HG03521 (cell line): Measurements from ENCODE around the gene SOD2.
"Not testable (repeated sequence)": the region's sequence is repeated elsewhere in the genome, so short reads cannot be mapped to it uniquely, and the experiment has no call there.

Experiments used
- ATAC-seq: cut with Tn5 transposase; IDR thresholded peaks from one replicate; pipeline ENCODE4 v1.9.1; 2021; ENCODE audit warnings: mild to moderate bottlenecking, moderate library complexity; ENCODE audit not compliant: unreplicated experiment

SOD2 gene

GRCh38 chr6:159716247-159717096 lies 23.4 kb upstream of the SOD2 start:
- ATAC-seq = no peak

- no peak for ATAC-seq
These were observed 22.6 kb upstream of the SOD2 start for GRCh38 chr6:159715605-159716004.

- no peak for ATAC-seq
These were observed 22.1 kb upstream of the SOD2 start for GRCh38 chr6:159715166-159715565.

- no peak for ATAC-seq
These were observed 21.4 kb upstream of the SOD2 start for GRCh38 chr6:159714404-159714803.

- no peak for ATAC-seq
These were observed 20.9 kb upstream of the SOD2 start for GRCh38 chr6:159713984-159714383.

- not testable (repeated sequence) for ATAC-seq
These were observed 19.3 kb upstream of the SOD2 start for GRCh38 chr6:159712389-159712788.

GRCh38 chr6:159710603-159711002 lies 17.6 kb upstream of the SOD2 start:
- ATAC-seq = not testable (repeated sequence)

GRCh38 chr6:159701413-159701999 lies 8.5 kb upstream of the SOD2 start:
- no peak for ATAC-seq

- no peak for ATAC-seq
These were observed 7.9 kb upstream of the SOD2 start for GRCh38 chr6:159700970-159701369.

GRCh38 chr6:159695984-159696383 lies 2.9 kb upstream of the SOD2 start:
- no peak for ATAC-seq

- ATAC-seq = no peak
These were observed 979 bp upstream of the SOD2 start for GRCh38 chr6:159693894-159694545.

GRCh38 chr6:159692303-159693127 lies 526 bp downstream of the SOD2 start:
- ATAC-seq = peak; percentile 32

- ATAC-seq = no peak
These were observed 1.1 kb downstream of the SOD2 start for GRCh38 chr6:159691963-159692287.

GRCh38 chr6:159691133-159691962 lies 1.7 kb downstream of the SOD2 start:
- ATAC-seq = no peak

GRCh38 chr6:159690135-159690534 lies 2.9 kb downstream of the SOD2 start:
- not testable (repeated sequence) for ATAC-seq

- no peak for ATAC-seq
These were observed 4.0 kb downstream of the SOD2 start for GRCh38 chr6:159689001-159689400.

GRCh38 chr6:159688266-159688905 lies 4.7 kb downstream of the SOD2 start:
- ATAC-seq = no peak

- no peak for ATAC-seq
These were observed 5.7 kb downstream of the SOD2 start for GRCh38 chr6:159687341-159687740.

- no peak for ATAC-seq
These were observed 6.3 kb downstream of the SOD2 start for GRCh38 chr6:159686703-159687102.

GRCh38 chr6:159686040-159686439 lies 7.0 kb downstream of the SOD2 start:
- no peak for ATAC-seq
